ENCODE measurements around the gene HS2ST1. TPM values are rescaled to one million over a fixed set of nuclear protein-coding genes. Genes with fewer than 3 reads are reported as not detected.

Gene HS2ST1
- total and polyA plus RNA-seq, 2 donors (not counting 1 experiment from before 2014, with no cell fraction given), result 19.2 to 22.5 TPM

GRCh38 chr1:86948212-86948611, 33.8 kb downstream of the HS2ST1 start:
- Histone ChIP-seq H3K36me3 (ENCODE audit: control insufficient read depth, insufficient read depth, low read length) (no peaks in the 10 kb centered on the region), H4K20me1 (ENCODE audit: control insufficient read depth, extremely low read depth, insufficient read depth, low read length) (no peaks in the 10 kb centered on the region), H3K79me2 (ENCODE audit: control insufficient read depth, insufficient read depth, low read length) (no peaks in the 10 kb centered on the region), H3K27ac (ENCODE audit: insufficient read depth, low read length) (no peak overlapping the region), H3K4me1 (ENCODE audit: control insufficient read depth, extremely low read depth, insufficient read depth, low read length) (peaks cover 2% of the 10 kb centered on the region), H3K4me3 (replicated peaks in 1 of 4; ENCODE audit: control extremely low read depth in 1 of 4, insufficient read depth in 1 of 4, low read depth in 3 of 4, low read length in 4 of 4) (no peak overlapping the region), H3K4me2 (ENCODE audit: extremely low read depth, insufficient read depth, low read length) (no peak overlapping the region), H2AFZ (ENCODE audit: low read length) (no peak overlapping the region), H3K9me3 (ENCODE audit: control insufficient read depth, insufficient read depth, low read depth, low read length) (no peaks in the 10 kb centered on the region), H3K9ac (ENCODE audit: insufficient read depth, low read length) (no peak overlapping the region), H3K27me3 (ENCODE audit: control insufficient read depth, insufficient read depth, low read length) (no peaks in the 10 kb centered on the region)
- DNase-seq (ENCODE audit: low read depth in 2 of 2), result peak; percentile 32 to 44
- TF ChIP-seq, protein P1, sequence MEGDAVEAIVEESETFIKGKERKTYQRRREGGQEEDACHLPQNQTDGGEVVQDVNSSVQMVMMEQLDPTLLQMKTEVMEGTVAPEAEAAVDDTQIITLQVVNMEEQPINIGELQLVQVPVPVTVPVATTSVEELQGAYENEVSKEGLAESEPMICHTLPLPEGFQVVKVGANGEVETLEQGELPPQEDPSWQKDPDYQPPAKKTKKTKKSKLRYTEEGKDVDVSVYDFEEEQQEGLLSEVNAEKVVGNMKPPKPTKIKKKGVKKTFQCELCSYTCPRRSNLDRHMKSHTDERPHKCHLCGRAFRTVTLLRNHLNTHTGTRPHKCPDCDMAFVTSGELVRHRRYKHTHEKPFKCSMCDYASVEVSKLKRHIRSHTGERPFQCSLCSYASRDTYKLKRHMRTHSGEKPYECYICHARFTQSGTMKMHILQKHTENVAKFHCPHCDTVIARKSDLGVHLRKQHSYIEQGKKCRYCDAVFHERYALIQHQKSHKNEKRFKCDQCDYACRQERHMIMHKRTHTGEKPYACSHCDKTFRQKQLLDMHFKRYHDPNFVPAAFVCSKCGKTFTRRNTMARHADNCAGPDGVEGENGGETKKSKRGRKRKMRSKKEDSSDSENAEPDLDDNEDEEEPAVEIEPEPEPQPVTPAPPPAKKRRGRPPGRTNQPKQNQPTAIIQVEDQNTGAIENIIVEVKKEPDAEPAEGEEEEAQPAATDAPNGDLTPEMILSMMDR (conservative IDR thresholded peaks at IDR 0.05 in 1 of 2, IDR thresholded peaks at IDR 0.05 in 1 of 2; ENCODE audit: low read depth in 1 of 2, low read length in 2 of 2), result no peak

- no peak overlapping the region for H3K27ac ChIP-seq (ENCODE audit: insufficient read depth, low read length)
- DNase-seq (ENCODE audit: low read depth in 2 of 2), result peak in 1 of 2 donors; percentile 11
- H3K9ac ChIP-seq (ENCODE audit: insufficient read depth, low read length), result no peak overlapping the region
- H4K20me1 ChIP-seq (ENCODE audit: control insufficient read depth, extremely low read depth, insufficient read depth, low read length), result no peaks in the 10 kb centered on the region
- no peaks in the 10 kb centered on the region for H3K36me3 ChIP-seq (ENCODE audit: control insufficient read depth, insufficient read depth, low read length)
- no peak overlapping the region for H3K4me3 ChIP-seq (replicated peaks in 1 of 4; ENCODE audit: control extremely low read depth in 1 of 4, insufficient read depth in 1 of 4, low read depth in 3 of 4, low read length in 4 of 4)
- no peak for TF ChIP-seq EZH2 (IDR thresholded peaks at IDR 0.05; ENCODE audit: low read length, missing control alignments)
- TF ChIP-seq, protein P1 (conservative IDR thresholded peaks at IDR 0.05 in 1 of 2, IDR thresholded peaks at IDR 0.05 in 1 of 2; ENCODE audit: low read depth in 1 of 2, low read length in 2 of 2), result no peak
- H3K4me2 ChIP-seq (ENCODE audit: extremely low read depth, insufficient read depth, low read length), result no peak overlapping the region
- no peaks in the 10 kb centered on the region for H3K79me2 ChIP-seq (ENCODE audit: control insufficient read depth, insufficient read depth, low read length)
- no peaks in the 10 kb centered on the region for H3K9me3 ChIP-seq (ENCODE audit: control insufficient read depth, insufficient read depth, low read depth, low read length)
- H3K27me3 ChIP-seq (ENCODE audit: control insufficient read depth, insufficient read depth, low read length), result no peaks in the 10 kb centered on the region
- H3K4me1 ChIP-seq (ENCODE audit: control insufficient read depth, extremely low read depth, insufficient read depth, low read length), result peaks cover 2% of the 10 kb centered on the region
- H2AFZ ChIP-seq (ENCODE audit: low read length), result no peak overlapping the region
Observed at GRCh38 chr1:86950712-86951419, 36.4 kb downstream of the HS2ST1 start.

GRCh38 chr1:86951430-86951829, 37.0 kb downstream of the HS2ST1 start:
- peaks cover 2% of the 10 kb centered on the region for H3K4me1 ChIP-seq (ENCODE audit: control insufficient read depth, extremely low read depth, insufficient read depth, low read length)
- H3K36me3 ChIP-seq (ENCODE audit: control insufficient read depth, insufficient read depth, low read length), result no peaks in the 10 kb centered on the region
- no peak overlapping the region for H2AFZ ChIP-seq (ENCODE audit: low read length)
- H4K20me1 ChIP-seq (ENCODE audit: control insufficient read depth, extremely low read depth, insufficient read depth, low read length), result no peaks in the 10 kb centered on the region
- H3K79me2 ChIP-seq (ENCODE audit: control insufficient read depth, insufficient read depth, low read length), result no peaks in the 10 kb centered on the region
- H3K9ac ChIP-seq (ENCODE audit: insufficient read depth, low read length), result no peak overlapping the region
- H3K4me2 ChIP-seq (ENCODE audit: extremely low read depth, insufficient read depth, low read length), result no peak overlapping the region
- no peak for TF ChIP-seq EZH2 (IDR thresholded peaks at IDR 0.05; ENCODE audit: low read length, missing control alignments)
- TF ChIP-seq, protein P1 (conservative IDR thresholded peaks at IDR 0.05 in 1 of 2, IDR thresholded peaks at IDR 0.05 in 1 of 2; ENCODE audit: low read depth in 1 of 2, low read length in 2 of 2), result no peak
- H3K27me3 ChIP-seq (ENCODE audit: control insufficient read depth, insufficient read depth, low read length), result no peaks in the 10 kb centered on the region
- no peaks in the 10 kb centered on the region for H3K9me3 ChIP-seq (ENCODE audit: control insufficient read depth, insufficient read depth, low read depth, low read length)
- H3K4me3 ChIP-seq (replicated peaks in 1 of 4; ENCODE audit: control extremely low read depth in 1 of 4, insufficient read depth in 1 of 4, low read depth in 3 of 4, low read length in 4 of 4), result no peak overlapping the region
- DNase-seq (ENCODE audit: low read depth in 2 of 2), result peak in 1 of 2 donors; percentile 27
- no peak overlapping the region for H3K27ac ChIP-seq (ENCODE audit: insufficient read depth, low read length)
